ENCODE results near the gene FEN1. TPM values are rescaled to one million over a fixed set of nuclear protein-coding genes. Genes with fewer than 3 reads are reported as not detected.

FEN1 gene
- total RNA-seq, 4 donors from 2014 or later, result 7.1 to 14.2 (median 8.1) TPM

- peaks cover 0 to 6% (median 0%) of the 10 kb centered on the region in 3 donors for H3K4me1 ChIP-seq
- no peaks in the 10 kb centered on the region for H3K9me3 ChIP-seq
- no peaks in the 10 kb centered on the region for H3K36me3 ChIP-seq
- H3K27me3 ChIP-seq, result peaks cover 4% of the 10 kb centered on the region
- 67% methylated on average over 3 of the region's 20 CpGs; no CpG with 5 or more reads in 1 of the 2 donors for WGBS, 2 donors (ENCODE audit: low coverage in 1 of 2)
- ATAC-seq, result no peak
- no peak overlapping the region for H3K27ac ChIP-seq
- no peak overlapping the region for H3K4me3 ChIP-seq
- TF ChIP-seq EP300 (IDR thresholded peaks at IDR 0.05) (no peak), POLR2A (IDR thresholded peaks at IDR 0.05) (no peak), CTCF (IDR thresholded peaks at IDR 0.05) (no peak), POLR2AphosphoS5 (IDR thresholded peaks at IDR 0.05) (no peak)
Measured at GRCh38 chr11:61769946-61770683, 22.6 kb upstream of the FEN1 start.

- Histone ChIP-seq H3K9me3 (no peaks in the 10 kb centered on the region), H3K4me1 (peaks cover 0 to 6% (median 0%) of the 10 kb centered on the region in 3 donors), H3K27me3 (no peaks in the 10 kb centered on the region), H3K27ac (no peak overlapping the region), H3K36me3 (no peaks in the 10 kb centered on the region), H3K4me3 (no peak overlapping the region)
- 79 to 100% methylated on average over 1 to 5 of the region's 15 CpGs for WGBS, 2 donors (ENCODE audit: low coverage in 1 of 2)
- no peak for ATAC-seq
- TF ChIP-seq CTCF (IDR thresholded peaks at IDR 0.05) (no peak), POLR2AphosphoS5 (IDR thresholded peaks at IDR 0.05) (no peak), POLR2A (IDR thresholded peaks at IDR 0.05) (no peak), EP300 (IDR thresholded peaks at IDR 0.05) (no peak)
Measured at GRCh38 chr11:61771195-61771894, 21.4 kb upstream of the FEN1 start.

- no peak for ATAC-seq
- WGBS, 2 donors (ENCODE audit: low coverage in 1 of 2), result no CpG with 5 or more reads among the region's 7 CpGs
- H3K27me3 ChIP-seq, result peaks cover 7% of the 10 kb centered on the region
- peaks cover 0 to 10% (median 1%) of the 10 kb centered on the region in 3 donors for H3K4me1 ChIP-seq
- H3K36me3 ChIP-seq, result no peaks in the 10 kb centered on the region
- H3K4me3 ChIP-seq, result no peak overlapping the region
- H3K27ac ChIP-seq, result no peak overlapping the region
- H3K9me3 ChIP-seq, result no peaks in the 10 kb centered on the region
- no peak for TF ChIP-seq POLR2AphosphoS5 (IDR thresholded peaks at IDR 0.05)
- TF ChIP-seq POLR2A (IDR thresholded peaks at IDR 0.05), result no peak
- TF ChIP-seq EP300 (IDR thresholded peaks at IDR 0.05), result no peak
- no peak for TF ChIP-seq CTCF (IDR thresholded peaks at IDR 0.05)
Measured at GRCh38 chr11:61771985-61772455, 20.7 kb upstream of the FEN1 start.

GRCh38 chr11:61773356-61773755 is 19.4 kb upstream of the FEN1 start:
- H3K27me3 ChIP-seq, result peaks cover 13% of the 10 kb centered on the region
- TF ChIP-seq POLR2A (IDR thresholded peaks at IDR 0.05) (no peak), CTCF (IDR thresholded peaks at IDR 0.05) (no peak), POLR2AphosphoS5 (IDR thresholded peaks at IDR 0.05) (no peak), EP300 (IDR thresholded peaks at IDR 0.05) (no peak)
- peaks cover 0 to 19% (median 8%) of the 10 kb centered on the region in 3 donors for H3K4me1 ChIP-seq
- no peak overlapping the region for H3K27ac ChIP-seq
- no peak overlapping the region for H3K4me3 ChIP-seq
- no peaks in the 10 kb centered on the region for H3K9me3 ChIP-seq
- no peak for ATAC-seq
- H3K36me3 ChIP-seq, result no peaks in the 10 kb centered on the region
- WGBS, 2 donors (ENCODE audit: low coverage in 1 of 2), result no CpG with 5 or more reads among the region's 10 CpGs

Data from gastroesophageal sphincter (tissue), 4 donors.